ENCODE data around the gene MAPK13. TPM values are rescaled to one million over a fixed set of nuclear protein-coding genes. Genes with fewer than 3 reads are reported as not detected.

The MAPK13 gene
- total RNA-seq, 1 experiment from 2014 or later, result 13.6 TPM

- ChIA-PET POLR2A (no interaction called here), CTCF (interaction anchor here (1.4 kb wide), 1 partner anchor 13 kb away, joined by 6 read pairs; no protein-coding TSS in a partner anchor)
- H3K4me1 Mint-ChIP-seq, result peaks cover 25% of the 10 kb centered on the region
- no peak overlapping the region for H3K27ac Mint-ChIP-seq
- no peaks in the 10 kb centered on the region for H3K36me3 Mint-ChIP-seq
- no peak for DNase-seq (ENCODE audit: low spot score)
- ATAC-seq, result no peak
- H3K9me3 Mint-ChIP-seq, result no peaks in the 10 kb centered on the region
- peaks cover 10% of the 10 kb centered on the region for H3K27me3 Mint-ChIP-seq (ENCODE audit: low read depth)
- TF ChIP-seq E2F5 (CRISPR knock-in tag; IDR thresholded peaks at IDR 0.05) (no peak), TP53 (CRISPR knock-in tag; IDR thresholded peaks at IDR 0.05) (no peak), FOXP4 (CRISPR knock-in tag; IDR thresholded peaks at IDR 0.05) (no peak), RELA (CRISPR knock-in tag; IDR thresholded peaks at IDR 0.05; ENCODE audit: borderline replicate concordance) (no peak), SMAD3 (CRISPR knock-in tag; IDR thresholded peaks at IDR 0.05; ENCODE audit: borderline replicate concordance) (no peak), STAT6 (CRISPR knock-in tag; conservative IDR thresholded peaks at IDR 0.05; ENCODE audit: low read depth) (no peak), PRDM15 (CRISPR knock-in tag; IDR thresholded peaks at IDR 0.05) (no peak), IRF2 (CRISPR knock-in tag; IDR thresholded peaks at IDR 0.05; ENCODE audit: borderline replicate concordance, low read depth) (no peak)
- H3K4me3 Mint-ChIP-seq, result no peak overlapping the region
These were observed 4.2 kb upstream of the MAPK13 start for GRCh38 chr6:36126121-36126520.

GRCh38 chr6:36126553-36127458 is 3.5 kb upstream of the MAPK13 start:
- H3K27me3 Mint-ChIP-seq (ENCODE audit: low read depth), result peaks cover 10% of the 10 kb centered on the region
- DNase-seq (ENCODE audit: low spot score), result no peak
- ATAC-seq, result no peak
- peaks cover 25% of the 10 kb centered on the region for H3K4me1 Mint-ChIP-seq
- H3K4me3 Mint-ChIP-seq, result no peak overlapping the region
- POLR2A ChIA-PET, result no interaction called here
- CTCF ChIA-PET, result interaction anchor here (0.5 to 1.4 kb wide), 3 partner anchors 11 to 214 kb away, joined by 3 to 6 read pairs (median 4); no protein-coding TSS in a partner anchor
- H3K36me3 Mint-ChIP-seq, result no peaks in the 10 kb centered on the region
- H3K27ac Mint-ChIP-seq, result no peak overlapping the region
- no peaks in the 10 kb centered on the region for H3K9me3 Mint-ChIP-seq
- no peak for TF ChIP-seq ZMAT4 (CRISPR knock-in tag; IDR thresholded peaks at IDR 0.05)
- no peak for TF ChIP-seq GTF2I (CRISPR knock-in tag; conservative IDR thresholded peaks at IDR 0.05)
- TF ChIP-seq NFATC4 (CRISPR knock-in tag; IDR thresholded peaks at IDR 0.05), result no peak
- no peak for TF ChIP-seq RELA (CRISPR knock-in tag; IDR thresholded peaks at IDR 0.05; ENCODE audit: borderline replicate concordance)
- TF ChIP-seq SOX15 (CRISPR knock-in tag; IDR thresholded peaks at IDR 0.05), result no peak
- TF ChIP-seq KAT7 (CRISPR knock-in tag; IDR thresholded peaks at IDR 0.05; ENCODE audit: borderline replicate concordance), result no peak
- no peak for TF ChIP-seq IRF2 (CRISPR knock-in tag; IDR thresholded peaks at IDR 0.05; ENCODE audit: borderline replicate concordance, low read depth)
- TF ChIP-seq JAZF1 (CRISPR knock-in tag; IDR thresholded peaks at IDR 0.05), result no peak
- TF ChIP-seq GABPB1 (CRISPR knock-in tag; IDR thresholded peaks at IDR 0.05), result no peak
- no peak for TF ChIP-seq FOXK1 (CRISPR knock-in tag; IDR thresholded peaks at IDR 0.05)
- TF ChIP-seq ZNF532 (CRISPR knock-in tag; IDR thresholded peaks at IDR 0.05; ENCODE audit: borderline replicate concordance), result no peak
- TF ChIP-seq CDX4 (CRISPR knock-in tag; IDR thresholded peaks at IDR 0.05; ENCODE audit: borderline replicate concordance), result no peak

Data from WTC11 (cell line).